Adrenal gland (tissue), 12 donors: ENCODE data around the gene VENTX. TPM values are rescaled to one million over a fixed set of nuclear protein-coding genes. Genes with fewer than 3 reads are reported as not detected.
A peak's percentile ranks its signal among the peaks of the same experiment; 100 is the strongest.
"Not testable (repeated sequence)": the region's sequence is repeated elsewhere in the genome, so short reads cannot be mapped to it uniquely, and the experiment has no call there.

ENCODE experiments used
- DNase-seq, 7 donors: peaks; one replicate each; pipeline ENCODE4 v3.0.0-alpha.2; 2019 to 2020
- H3K27ac ChIP-seq, 5 donors: fragments of 200-600 bp; sonication (generic) in 4 of 5; 1 replicate in 3 of 5; 2 replicates in 2 of 5; pipeline versions ENCODE4 v1.5.1 to v1.8.0; 2016 to 2020; ENCODE audit warnings: mild to moderate bottlenecking in 1 of 5
- H3K27me3 ChIP-seq: fragments of 200-600 bp; 2 replicates; pipeline ENCODE4 v1.8.0; 2021
- H3K36me3 ChIP-seq, 2 donors: fragments of 200-600 bp; replicated peaks in 1 of 2; 1 replicate in 1 of 2; 2 replicates in 1 of 2; pipeline versions ENCODE4 v1.5.1 to v1.8.0; 2018 to 2022
- H3K4me1 ChIP-seq, 2 donors: fragments of 200-600 bp; replicated peaks in 1 of 2; 1 replicate in 1 of 2; 2 replicates in 1 of 2; pipeline versions ENCODE4 v1.5.1 to v1.8.0; 2018 to 2021
- H3K4me3 ChIP-seq, 4 donors: fragments of 200-600 bp; sonication (generic) in 3 of 4; one replicate each; pipeline ENCODE4 v1.5.1; 2016 to 2018
- H3K9me3 ChIP-seq, 3 donors: fragments of 200-600 bp; sonication (generic) in 1 of 3; replicated peaks in 1 of 3; 1 replicate in 2 of 3; 2 replicates in 1 of 3; pipeline versions ENCODE4 v1.5.1 to v1.8.0; 2016 to 2021
- CTCF ChIP-seq, 6 experiments: fragments of 450-650 bp in 4 of 6; fragments of 200-600 bp in 2 of 6; sonication (generic) in 1 of 6; IDR thresholded peaks; 1 replicate in 5 of 6; 2 replicates in 1 of 6; pipeline versions ENCODE4 v1.5.1 to v1.8.0; 2016 to 2021; ENCODE audit warnings: antibody characterized with exemption in 6 of 6, mild to moderate bottlenecking in 2 of 6, moderate library complexity in 1 of 6
- POLR2A ChIP-seq, 2 donors: fragments of 450-650 bp; IDR thresholded peaks; one replicate each; pipeline ENCODE4 v1.6.1; 2017; ENCODE audit warnings: antibody characterized with exemption in 2 of 2, mild to moderate bottlenecking in 2 of 2, moderate library complexity in 1 of 2
- WGBS, 4 donors: extraction: QIAGEN DNeasy Blood & Tissue Kit in 2 of 4; methylation state at CpG; one replicate each; pipeline versions ENCODE4 v1.1.5 to v1.1.7; 2013 to 2017; 5-methylcytosine and 5-hydroxymethylcytosine counted together
- intact Hi-C, 2 donors: fragments of 100-400 bp; cut with DNase I; formaldehyde crosslinking; loops; one replicate each; pipeline versions ENCODE4 v1.14.1 to v1.15.0; 2022 to 2023
- polyA plus RNA-seq, 3 donors: library from polyadenylated mRNA; stranded (reverse); fragments of 200-250 nt in 2 of 3; fragments of 350-450 nt in 1 of 3; fragmentation: Illumina TruSeq in 1 of 3; extraction: RNeasy Lipid Tissue Mini Kit (QIAGEN cat#74804) in 1 of 3; gene quantifications; one replicate each; pipeline ENCODE4 v1.2.3, GENCODE V29; 2013 to 2014
- total RNA-seq, 9 donors: library from RNA; depleted of rRNA in 4 of 9; stranded (reverse); fragments of >200 nt in 4 of 9; fragments of 120-200 nt in 1 of 9; fragmentation: NEBNext Ultra II Directional in 1 of 9; extraction: Animal tissue kit (Norgen Biotek cat#: 25700) in 1 of 9; gene quantifications; one replicate each; pipeline versions ENCODE4 v1.1.0 to v1.2.4, GENCODE V29; 2013 to 2023
- donor health status: healthy with polysubstance abuse.
- donor health status: Bipolar disorder and iron deficiency.
- donor health status: DM: yes; HTN: yes; CAD: no.
- donor health status: DM: no; HTN: no; CAD: no.
- donor health status: DM: no; HTN: no; CAD: no.
- donor health status: DM: yes; HTN: yes; CAD: no.

The VENTX gene
- total and polyA plus RNA-seq, 12 donors: 0.06 to 4.4 (median 1.4) TPM

- Histone ChIP-seq H3K4me3 (peak overlapping the region in 1 of 4 donors; percentile 36), H3K36me3 (no peaks in the 10 kb centered on the region), H3K27me3 (peaks cover 64% of the 10 kb centered on the region), H3K4me1 (no peaks in the 10 kb centered on the region), H3K27ac (no peak overlapping the region), H3K9me3 (no peaks in the 10 kb centered on the region)
- 1 to 2% methylated on average over 87 to 116 of the region's 122 CpGs; no CpG with 5 or more reads in 2 of the 4 donors for WGBS, 4 donors
- TF ChIP-seq CTCF (IDR thresholded peaks at IDR 0.05) (no peak), POLR2A (IDR thresholded peaks at IDR 0.05) (no peak)
- DNase-seq: no peak
- intact Hi-C loops: loop anchor here in 1 of 2 donors (10.0 kb wide), 1 partner anchor 76 kb away; no protein-coding TSS in a partner anchor
Observed at GRCh38 chr10:133230387-133231195, 7.1 kb upstream of the VENTX start.

GRCh38 chr10:133231244-133231945 is 6.3 kb upstream of the VENTX start:
- WGBS, 4 donors: 15 to 32% (median 22%) methylated on average over 5 to 44 of the region's 44 CpGs
- H3K27me3 ChIP-seq: peaks cover 72% of the 10 kb centered on the region
- H3K4me1 ChIP-seq: peaks cover 0 to 2% of the 10 kb centered on the region in 2 donors
- no peak for DNase-seq
- H3K27ac ChIP-seq: no peak overlapping the region
- TF ChIP-seq CTCF (IDR thresholded peaks at IDR 0.05) (no peak), POLR2A (IDR thresholded peaks at IDR 0.05) (no peak)
- no peaks in the 10 kb centered on the region for H3K9me3 ChIP-seq
- H3K4me3 ChIP-seq: no peak overlapping the region
- intact Hi-C loops: loop anchor here in 1 of 2 donors (10.0 kb wide), 1 partner anchor 77 kb away; no protein-coding TSS in a partner anchor
- H3K36me3 ChIP-seq: no peaks in the 10 kb centered on the region

- no peak overlapping the region for H3K4me3 ChIP-seq
- intact Hi-C loops: loop anchor here in 1 of 2 donors (10.0 kb wide), 1 partner anchor 77 kb away; no protein-coding TSS in a partner anchor
- peaks cover 0 to 8% of the 10 kb centered on the region in 2 donors for H3K4me1 ChIP-seq
- H3K36me3 ChIP-seq: no peaks in the 10 kb centered on the region
- WGBS, 4 donors: 54 to 70% (median 64%) methylated on average over 8 to 11 of the region's 11 CpGs
- TF ChIP-seq POLR2A (IDR thresholded peaks at IDR 0.05) (no peak), CTCF (IDR thresholded peaks at IDR 0.05) (no peak)
- DNase-seq: no peak
- H3K27ac ChIP-seq: no peak overlapping the region
- peaks cover 75% of the 10 kb centered on the region for H3K27me3 ChIP-seq
- H3K9me3 ChIP-seq: no peaks in the 10 kb centered on the region
Observed at GRCh38 chr10:133231946-133232574, 5.6 kb upstream of the VENTX start.

GRCh38 chr10:133234796-133235195 is 2.9 kb upstream of the VENTX start:
- H3K9me3 ChIP-seq, H3K36me3 ChIP-seq, H3K4me1 ChIP-seq, DNase-seq, H3K4me3 ChIP-seq: not testable (repeated sequence)
- 54 to 72% (median 61%) methylated on average over 7 to 9 of the region's 10 CpGs for WGBS, 4 donors
- H3K27me3 ChIP-seq: peaks cover 76% of the 10 kb centered on the region
- intact Hi-C loops: loop anchor here in 1 of 2 donors (10.0 kb wide), 1 partner anchor 80 kb away; no protein-coding TSS in a partner anchor
- H3K27ac ChIP-seq: peak overlapping the region in 1 of 5 donors; percentile 79
